WTC11 (cell line): Measurements from ENCODE around the gene GNG3. TPM values are rescaled to one million over a fixed set of nuclear protein-coding genes. Genes with fewer than 3 reads are reported as not detected.

Source experiments
- CREB1 ChIP-seq: sonication (generic); formaldehyde crosslinking; IDR thresholded peaks from 2 replicates; pipeline ENCODE4 v1.8.0; 2023; ENCODE audit warnings: mild to moderate bottlenecking, missing genetic modification reagents
- CREM ChIP-seq: sonication (generic); formaldehyde crosslinking; IDR thresholded peaks from 2 replicates; pipeline ENCODE4 v1.8.1; 2022; ENCODE audit warnings: mild to moderate bottlenecking, missing genetic modification reagents, moderate library complexity
- ELF4 ChIP-seq: sonication (generic); formaldehyde crosslinking; IDR thresholded peaks from 2 replicates; pipeline ENCODE4 v1.8.1; 2022; ENCODE audit warnings: low read depth, mild to moderate bottlenecking, moderate library complexity, missing genetic modification reagents
- ETV6 ChIP-seq: sonication (generic); formaldehyde crosslinking; IDR thresholded peaks from 2 replicates; pipeline ENCODE4 v1.8.1; 2022; ENCODE audit warnings: mild to moderate bottlenecking, missing genetic modification reagents
- IRF2 ChIP-seq: sonication (generic); formaldehyde crosslinking; IDR thresholded peaks from 2 replicates; pipeline ENCODE4 v1.8.0; 2022; ENCODE audit warnings: low read depth, missing genetic modification reagents, borderline replicate concordance
- JUN ChIP-seq: sonication (generic); formaldehyde crosslinking; IDR thresholded peaks from 2 replicates; pipeline ENCODE4 v1.8.0; 2023; ENCODE audit warnings: mild to moderate bottlenecking, missing genetic modification reagents
- KAT7 ChIP-seq: sonication (generic); formaldehyde crosslinking; IDR thresholded peaks from 2 replicates; pipeline ENCODE4 v1.8.1; 2023; ENCODE audit warnings: missing genetic modification reagents, mild to moderate bottlenecking, borderline replicate concordance
- MYBL2 ChIP-seq: sonication (generic); formaldehyde crosslinking; IDR thresholded peaks from 2 replicates; pipeline ENCODE4 v1.8.1; 2023; ENCODE audit warnings: mild to moderate bottlenecking, moderate library complexity, missing genetic modification reagents
- NFYB ChIP-seq: sonication (generic); formaldehyde crosslinking; conservative IDR thresholded peaks from 2 replicates; pipeline ENCODE4 v1.8.0; 2022; ENCODE audit warnings: low read depth, missing genetic modification reagents
- NR2C2 ChIP-seq: sonication (generic); formaldehyde crosslinking; IDR thresholded peaks from 2 replicates; pipeline ENCODE4 v1.8.0; 2022; ENCODE audit warnings: mild to moderate bottlenecking, missing genetic modification reagents
- NR3C1 ChIP-seq: sonication (generic); formaldehyde crosslinking; conservative IDR thresholded peaks from 2 replicates; pipeline ENCODE4 v1.8.1; 2023; ENCODE audit warnings: low read depth, mild to moderate bottlenecking, missing genetic modification reagents
- SMAD4 ChIP-seq: sonication (generic); formaldehyde crosslinking; IDR thresholded peaks from 2 replicates; pipeline ENCODE4 v1.8.0; 2022; ENCODE audit warnings: mild to moderate bottlenecking, missing genetic modification reagents
- SP1 ChIP-seq: sonication (generic); formaldehyde crosslinking; conservative IDR thresholded peaks from 2 replicates; pipeline ENCODE4 v1.8.1; 2022; ENCODE audit warnings: missing genetic modification reagents
- ZNF219 ChIP-seq: sonication (generic); formaldehyde crosslinking; IDR thresholded peaks from 2 replicates; pipeline ENCODE4 v1.8.0; 2023; ENCODE audit warnings: missing genetic modification reagents, mild to moderate bottlenecking, borderline replicate concordance
- ZNF671 ChIP-seq: fragments of 250-450 bp; sonication (Bioruptor Pico); IDR thresholded peaks from 2 replicates; pipeline ENCODE4 v1.8.0; 2021; ENCODE audit warnings: mild to moderate bottlenecking
- total RNA-seq: library from RNA; stranded (reverse); gene quantifications from 3 replicates; pipeline ENCODE4 v1.2.3, GENCODE V29; 2021
- TF ChIP-seq, protein P1 (sequence below): sonication (generic); formaldehyde crosslinking; IDR thresholded peaks from 2 replicates; pipeline ENCODE4 v1.8.1; 2023; ENCODE audit warnings: mild to moderate bottlenecking, moderate library complexity, missing genetic modification reagents
- TF ChIP-seq, protein P2 (sequence below): sonication (generic); formaldehyde crosslinking; IDR thresholded peaks from 2 replicates; pipeline ENCODE4 v1.8.1; 2023; ENCODE audit warnings: mild to moderate bottlenecking, missing genetic modification reagents
- TF ChIP-seq, protein P3 (sequence below): fragments of 200-600 bp; IDR thresholded peaks from 2 replicates; pipeline ENCODE4 v1.8.0; 2022; ENCODE audit warnings: antibody characterized with exemption
- TF ChIP-seq, protein P4 (sequence below): sonication (generic); formaldehyde crosslinking; IDR thresholded peaks from 2 replicates; pipeline ENCODE4 v1.8.0; 2023; ENCODE audit warnings: missing genetic modification reagents, mild to moderate bottlenecking, borderline replicate concordance
- TF ChIP-seq, protein P5 (sequence below): sonication (generic); formaldehyde crosslinking; IDR thresholded peaks from 2 replicates; pipeline ENCODE4 v1.8.1; 2022; ENCODE audit warnings: low read depth, missing genetic modification reagents, borderline replicate concordance
- TF ChIP-seq, protein P6 (sequence below): sonication (generic); formaldehyde crosslinking; IDR thresholded peaks from 2 replicates; pipeline ENCODE4 v1.8.0; 2022; ENCODE audit warnings: mild to moderate bottlenecking, missing genetic modification reagents
- TF ChIP-seq, protein P7 (sequence below): sonication (generic); formaldehyde crosslinking; IDR thresholded peaks from 2 replicates; pipeline ENCODE4 v1.8.0; 2022; ENCODE audit warnings: mild to moderate bottlenecking, missing genetic modification reagents
- TF ChIP-seq, protein P8 (sequence below): sonication (generic); formaldehyde crosslinking; IDR thresholded peaks from 2 replicates; pipeline ENCODE4 v1.8.0; 2023; ENCODE audit warnings: missing genetic modification reagents
- TF ChIP-seq, protein P9 (sequence below): sonication (generic); formaldehyde crosslinking; IDR thresholded peaks from 2 replicates; pipeline ENCODE4 v1.8.1; 2023; ENCODE audit warnings: mild to moderate bottlenecking, missing genetic modification reagents, moderate library complexity
- TF ChIP-seq, protein P10 (sequence below): sonication (generic); formaldehyde crosslinking; IDR thresholded peaks from 2 replicates; pipeline ENCODE4 v1.8.0; 2022; ENCODE audit warnings: mild to moderate bottlenecking, missing genetic modification reagents

GNG3 gene
- total RNA-seq, 1 experiment from 2014 or later: 6.0 TPM

DNA sequence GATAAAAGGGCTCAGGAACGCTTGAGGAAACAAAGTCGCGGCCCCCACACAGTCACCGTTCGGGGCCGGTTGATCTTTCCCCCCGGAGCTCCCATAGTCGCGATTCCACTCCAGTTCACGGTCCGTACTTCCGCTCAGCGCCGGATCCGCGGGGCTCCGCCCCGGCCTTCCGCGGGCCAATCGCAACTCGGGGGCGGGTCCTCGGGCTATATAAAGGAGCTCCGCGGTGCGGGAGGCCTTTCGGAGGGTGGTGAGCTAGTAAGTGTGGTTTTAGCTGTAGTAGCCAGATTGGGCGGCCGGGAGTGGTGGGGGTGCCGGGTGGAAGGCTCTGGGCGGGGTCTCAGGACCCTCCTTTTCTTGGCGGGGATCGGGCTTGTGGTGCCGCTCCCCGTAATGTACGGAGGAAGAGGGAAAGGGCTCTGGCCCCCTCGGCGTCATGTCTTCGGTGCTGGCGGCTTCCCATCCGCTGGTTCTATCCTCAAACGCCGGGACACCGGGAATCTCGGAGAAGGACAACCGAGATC is 42.3 kb upstream of the GNG3 start, which contains the start of the genes C11orf98 and CSKMT (continued):
- TF ChIP-seq, protein P1, sequence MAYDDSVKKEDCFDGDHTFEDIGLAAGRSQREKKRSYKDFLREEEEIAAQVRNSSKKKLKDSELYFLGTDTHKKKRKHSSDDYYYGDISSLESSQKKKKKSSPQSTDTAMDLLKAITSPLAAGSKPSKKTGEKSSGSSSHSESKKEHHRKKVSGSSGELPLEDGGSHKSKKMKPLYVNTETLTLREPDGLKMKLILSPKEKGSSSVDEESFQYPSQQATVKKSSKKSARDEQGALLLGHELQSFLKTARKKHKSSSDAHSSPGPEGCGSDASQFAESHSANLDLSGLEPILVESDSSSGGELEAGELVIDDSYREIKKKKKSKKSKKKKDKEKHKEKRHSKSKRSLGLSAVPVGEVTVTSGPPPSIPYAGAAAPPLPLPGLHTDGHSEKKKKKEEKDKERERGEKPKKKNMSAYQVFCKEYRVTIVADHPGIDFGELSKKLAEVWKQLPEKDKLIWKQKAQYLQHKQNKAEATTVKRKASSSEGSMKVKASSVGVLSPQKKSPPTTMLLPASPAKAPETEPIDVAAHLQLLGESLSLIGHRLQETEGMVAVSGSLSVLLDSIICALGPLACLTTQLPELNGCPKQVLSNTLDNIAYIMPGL (CRISPR knock-in tag): no peak
- peak; percentile 91 for TF ChIP-seq ZNF671 (CRISPR knock-in tag)
- TF ChIP-seq, protein P2, sequence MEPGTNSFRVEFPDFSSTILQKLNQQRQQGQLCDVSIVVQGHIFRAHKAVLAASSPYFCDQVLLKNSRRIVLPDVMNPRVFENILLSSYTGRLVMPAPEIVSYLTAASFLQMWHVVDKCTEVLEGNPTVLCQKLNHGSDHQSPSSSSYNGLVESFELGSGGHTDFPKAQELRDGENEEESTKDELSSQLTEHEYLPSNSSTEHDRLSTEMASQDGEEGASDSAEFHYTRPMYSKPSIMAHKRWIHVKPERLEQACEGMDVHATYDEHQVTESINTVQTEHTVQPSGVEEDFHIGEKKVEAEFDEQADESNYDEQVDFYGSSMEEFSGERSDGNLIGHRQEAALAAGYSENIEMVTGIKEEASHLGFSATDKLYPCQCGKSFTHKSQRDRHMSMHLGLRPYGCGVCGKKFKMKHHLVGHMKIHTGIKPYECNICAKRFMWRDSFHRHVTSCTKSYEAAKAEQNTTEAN (CRISPR knock-in tag): no peak; the same call in 1 of the 2 replicates
- TF ChIP-seq, protein P3, sequence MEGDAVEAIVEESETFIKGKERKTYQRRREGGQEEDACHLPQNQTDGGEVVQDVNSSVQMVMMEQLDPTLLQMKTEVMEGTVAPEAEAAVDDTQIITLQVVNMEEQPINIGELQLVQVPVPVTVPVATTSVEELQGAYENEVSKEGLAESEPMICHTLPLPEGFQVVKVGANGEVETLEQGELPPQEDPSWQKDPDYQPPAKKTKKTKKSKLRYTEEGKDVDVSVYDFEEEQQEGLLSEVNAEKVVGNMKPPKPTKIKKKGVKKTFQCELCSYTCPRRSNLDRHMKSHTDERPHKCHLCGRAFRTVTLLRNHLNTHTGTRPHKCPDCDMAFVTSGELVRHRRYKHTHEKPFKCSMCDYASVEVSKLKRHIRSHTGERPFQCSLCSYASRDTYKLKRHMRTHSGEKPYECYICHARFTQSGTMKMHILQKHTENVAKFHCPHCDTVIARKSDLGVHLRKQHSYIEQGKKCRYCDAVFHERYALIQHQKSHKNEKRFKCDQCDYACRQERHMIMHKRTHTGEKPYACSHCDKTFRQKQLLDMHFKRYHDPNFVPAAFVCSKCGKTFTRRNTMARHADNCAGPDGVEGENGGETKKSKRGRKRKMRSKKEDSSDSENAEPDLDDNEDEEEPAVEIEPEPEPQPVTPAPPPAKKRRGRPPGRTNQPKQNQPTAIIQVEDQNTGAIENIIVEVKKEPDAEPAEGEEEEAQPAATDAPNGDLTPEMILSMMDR: no peak
- TF ChIP-seq NR2C2 (CRISPR knock-in tag): no peak
- TF ChIP-seq, protein P4, sequence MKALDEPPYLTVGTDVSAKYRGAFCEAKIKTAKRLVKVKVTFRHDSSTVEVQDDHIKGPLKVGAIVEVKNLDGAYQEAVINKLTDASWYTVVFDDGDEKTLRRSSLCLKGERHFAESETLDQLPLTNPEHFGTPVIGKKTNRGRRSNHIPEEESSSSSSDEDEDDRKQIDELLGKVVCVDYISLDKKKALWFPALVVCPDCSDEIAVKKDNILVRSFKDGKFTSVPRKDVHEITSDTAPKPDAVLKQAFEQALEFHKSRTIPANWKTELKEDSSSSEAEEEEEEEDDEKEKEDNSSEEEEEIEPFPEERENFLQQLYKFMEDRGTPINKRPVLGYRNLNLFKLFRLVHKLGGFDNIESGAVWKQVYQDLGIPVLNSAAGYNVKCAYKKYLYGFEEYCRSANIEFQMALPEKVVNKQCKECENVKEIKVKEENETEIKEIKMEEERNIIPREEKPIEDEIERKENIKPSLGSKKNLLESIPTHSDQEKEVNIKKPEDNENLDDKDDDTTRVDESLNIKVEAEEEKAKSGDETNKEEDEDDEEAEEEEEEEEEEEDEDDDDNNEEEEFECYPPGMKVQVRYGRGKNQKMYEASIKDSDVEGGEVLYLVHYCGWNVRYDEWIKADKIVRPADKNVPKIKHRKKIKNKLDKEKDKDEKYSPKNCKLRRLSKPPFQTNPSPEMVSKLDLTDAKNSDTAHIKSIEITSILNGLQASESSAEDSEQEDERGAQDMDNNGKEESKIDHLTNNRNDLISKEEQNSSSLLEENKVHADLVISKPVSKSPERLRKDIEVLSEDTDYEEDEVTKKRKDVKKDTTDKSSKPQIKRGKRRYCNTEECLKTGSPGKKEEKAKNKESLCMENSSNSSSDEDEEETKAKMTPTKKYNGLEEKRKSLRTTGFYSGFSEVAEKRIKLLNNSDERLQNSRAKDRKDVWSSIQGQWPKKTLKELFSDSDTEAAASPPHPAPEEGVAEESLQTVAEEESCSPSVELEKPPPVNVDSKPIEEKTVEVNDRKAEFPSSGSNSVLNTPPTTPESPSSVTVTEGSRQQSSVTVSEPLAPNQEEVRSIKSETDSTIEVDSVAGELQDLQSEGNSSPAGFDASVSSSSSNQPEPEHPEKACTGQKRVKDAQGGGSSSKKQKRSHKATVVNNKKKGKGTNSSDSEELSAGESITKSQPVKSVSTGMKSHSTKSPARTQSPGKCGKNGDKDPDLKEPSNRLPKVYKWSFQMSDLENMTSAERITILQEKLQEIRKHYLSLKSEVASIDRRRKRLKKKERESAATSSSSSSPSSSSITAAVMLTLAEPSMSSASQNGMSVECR: 0 out of 2 replicates have a peak, but pooled peaks have one; percentile 52
- TF ChIP-seq ETV6 (CRISPR knock-in tag): peak; percentile 44
- peak; percentile 88 for TF ChIP-seq MYBL2
- no peak for TF ChIP-seq NR3C1
- no peak for TF ChIP-seq ELF4
- TF ChIP-seq ZNF219 (CRISPR knock-in tag): no peak
- TF ChIP-seq JUN (CRISPR knock-in tag): no peak; the same call in 1 of the 2 replicates
- TF ChIP-seq, protein P5, sequence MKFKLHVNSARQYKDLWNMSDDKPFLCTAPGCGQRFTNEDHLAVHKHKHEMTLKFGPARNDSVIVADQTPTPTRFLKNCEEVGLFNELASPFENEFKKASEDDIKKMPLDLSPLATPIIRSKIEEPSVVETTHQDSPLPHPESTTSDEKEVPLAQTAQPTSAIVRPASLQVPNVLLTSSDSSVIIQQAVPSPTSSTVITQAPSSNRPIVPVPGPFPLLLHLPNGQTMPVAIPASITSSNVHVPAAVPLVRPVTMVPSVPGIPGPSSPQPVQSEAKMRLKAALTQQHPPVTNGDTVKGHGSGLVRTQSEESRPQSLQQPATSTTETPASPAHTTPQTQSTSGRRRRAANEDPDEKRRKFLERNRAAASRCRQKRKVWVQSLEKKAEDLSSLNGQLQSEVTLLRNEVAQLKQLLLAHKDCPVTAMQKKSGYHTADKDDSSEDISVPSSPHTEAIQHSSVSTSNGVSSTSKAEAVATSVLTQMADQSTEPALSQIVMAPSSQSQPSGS (CRISPR knock-in tag): no peak
- 0 out of 2 replicates have a peak, but pooled peaks have one; percentile 46 for TF ChIP-seq CREM
- TF ChIP-seq, protein P6, sequence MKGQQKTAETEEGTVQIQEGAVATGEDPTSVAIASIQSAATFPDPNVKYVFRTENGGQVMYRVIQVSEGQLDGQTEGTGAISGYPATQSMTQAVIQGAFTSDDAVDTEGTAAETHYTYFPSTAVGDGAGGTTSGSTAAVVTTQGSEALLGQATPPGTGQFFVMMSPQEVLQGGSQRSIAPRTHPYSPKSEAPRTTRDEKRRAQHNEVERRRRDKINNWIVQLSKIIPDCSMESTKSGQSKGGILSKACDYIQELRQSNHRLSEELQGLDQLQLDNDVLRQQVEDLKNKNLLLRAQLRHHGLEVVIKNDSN (CRISPR knock-in tag): no peak
- peak; percentile 99 for TF ChIP-seq SP1 (CRISPR knock-in tag)
- TF ChIP-seq, protein P7, sequence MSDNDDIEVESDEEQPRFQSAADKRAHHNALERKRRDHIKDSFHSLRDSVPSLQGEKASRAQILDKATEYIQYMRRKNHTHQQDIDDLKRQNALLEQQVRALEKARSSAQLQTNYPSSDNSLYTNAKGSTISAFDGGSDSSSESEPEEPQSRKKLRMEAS (CRISPR knock-in tag): peak; percentile 31; the same call in 1 of the 2 replicates
- TF ChIP-seq, protein P8, sequence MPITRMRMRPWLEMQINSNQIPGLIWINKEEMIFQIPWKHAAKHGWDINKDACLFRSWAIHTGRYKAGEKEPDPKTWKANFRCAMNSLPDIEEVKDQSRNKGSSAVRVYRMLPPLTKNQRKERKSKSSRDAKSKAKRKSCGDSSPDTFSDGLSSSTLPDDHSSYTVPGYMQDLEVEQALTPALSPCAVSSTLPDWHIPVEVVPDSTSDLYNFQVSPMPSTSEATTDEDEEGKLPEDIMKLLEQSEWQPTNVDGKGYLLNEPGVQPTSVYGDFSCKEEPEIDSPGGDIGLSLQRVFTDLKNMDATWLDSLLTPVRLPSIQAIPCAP: peak; percentile 65; the same call in 1 of the 2 replicates
- TF ChIP-seq, protein P9, sequence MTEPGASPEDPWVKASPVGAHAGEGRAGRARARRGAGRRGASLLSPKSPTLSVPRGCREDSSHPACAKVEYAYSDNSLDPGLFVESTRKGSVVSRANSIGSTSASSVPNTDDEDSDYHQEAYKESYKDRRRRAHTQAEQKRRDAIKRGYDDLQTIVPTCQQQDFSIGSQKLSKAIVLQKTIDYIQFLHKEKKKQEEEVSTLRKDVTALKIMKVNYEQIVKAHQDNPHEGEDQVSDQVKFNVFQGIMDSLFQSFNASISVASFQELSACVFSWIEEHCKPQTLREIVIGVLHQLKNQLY (CRISPR knock-in tag): no peak
- TF ChIP-seq IRF2: no peak
- no peak for TF ChIP-seq SMAD4 (CRISPR knock-in tag)
- TF ChIP-seq, protein P10, sequence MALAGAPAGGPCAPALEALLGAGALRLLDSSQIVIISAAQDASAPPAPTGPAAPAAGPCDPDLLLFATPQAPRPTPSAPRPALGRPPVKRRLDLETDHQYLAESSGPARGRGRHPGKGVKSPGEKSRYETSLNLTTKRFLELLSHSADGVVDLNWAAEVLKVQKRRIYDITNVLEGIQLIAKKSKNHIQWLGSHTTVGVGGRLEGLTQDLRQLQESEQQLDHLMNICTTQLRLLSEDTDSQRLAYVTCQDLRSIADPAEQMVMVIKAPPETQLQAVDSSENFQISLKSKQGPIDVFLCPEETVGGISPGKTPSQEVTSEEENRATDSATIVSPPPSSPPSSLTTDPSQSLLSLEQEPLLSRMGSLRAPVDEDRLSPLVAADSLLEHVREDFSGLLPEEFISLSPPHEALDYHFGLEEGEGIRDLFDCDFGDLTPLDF (CRISPR knock-in tag): no peak
- no peak for TF ChIP-seq CREB1 (CRISPR knock-in tag)
- TF ChIP-seq NFYB (CRISPR knock-in tag): peak; percentile 80
- 0 out of 2 replicates have a peak, but pooled peaks have one; percentile 4 for TF ChIP-seq KAT7 (CRISPR knock-in tag)
